Measurements from ENCODE around the gene BRPF3.
"Not testable (repeated sequence)": the region's sequence is repeated elsewhere in the genome, so short reads cannot be mapped to it uniquely, and the experiment has no call there.

Gene BRPF3

GRCh38 chr6:36198986-36199385 is 2.4 kb downstream of the BRPF3 start:
- H3K4me3 ChIP-seq (ENCODE audit: low read length): no peak overlapping the region

GRCh38 chr6:36200154-36200891 is 3.8 kb downstream of the BRPF3 start:
- H3K4me3 ChIP-seq (ENCODE audit: low read length): no peak overlapping the region
- DNase-seq (ENCODE audit: low read depth, low spot score): no peak

More at GRCh38 chr6:36198986-36199385, 2.4 kb downstream of the BRPF3 start:
- no peak for DNase-seq (ENCODE audit: low read depth, low spot score)

DNA sequence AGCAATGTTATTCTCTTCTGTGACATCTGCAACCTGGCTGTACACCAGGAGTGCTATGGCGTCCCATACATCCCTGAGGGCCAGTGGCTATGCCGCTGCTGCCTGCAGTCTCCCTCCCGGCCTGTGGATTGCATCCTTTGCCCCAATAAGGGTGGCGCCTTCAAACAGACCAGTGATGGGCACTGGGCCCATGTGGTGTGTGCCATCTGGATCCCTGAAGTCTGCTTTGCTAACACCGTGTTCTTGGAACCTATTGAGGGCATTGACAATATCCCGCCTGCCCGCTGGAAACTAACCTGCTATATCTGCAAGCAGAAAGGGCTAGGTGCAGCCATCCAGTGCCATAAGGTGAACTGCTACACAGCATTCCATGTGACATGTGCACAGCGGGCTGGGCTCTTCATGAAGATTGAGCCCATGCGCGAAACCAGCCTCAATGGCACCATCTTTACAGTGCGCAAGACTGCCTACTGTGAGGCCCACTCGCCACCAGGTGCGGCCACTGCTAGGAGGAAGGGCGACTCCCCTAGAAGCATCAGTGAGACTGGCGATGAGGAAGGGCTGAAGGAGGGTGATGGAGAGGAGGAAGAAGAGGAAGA is 4.6 kb downstream of the BRPF3 start:
- no peak overlapping the region for H3K4me3 ChIP-seq (ENCODE audit: low read length)
- no peak for DNase-seq (ENCODE audit: low read depth, low spot score)

DNA sequence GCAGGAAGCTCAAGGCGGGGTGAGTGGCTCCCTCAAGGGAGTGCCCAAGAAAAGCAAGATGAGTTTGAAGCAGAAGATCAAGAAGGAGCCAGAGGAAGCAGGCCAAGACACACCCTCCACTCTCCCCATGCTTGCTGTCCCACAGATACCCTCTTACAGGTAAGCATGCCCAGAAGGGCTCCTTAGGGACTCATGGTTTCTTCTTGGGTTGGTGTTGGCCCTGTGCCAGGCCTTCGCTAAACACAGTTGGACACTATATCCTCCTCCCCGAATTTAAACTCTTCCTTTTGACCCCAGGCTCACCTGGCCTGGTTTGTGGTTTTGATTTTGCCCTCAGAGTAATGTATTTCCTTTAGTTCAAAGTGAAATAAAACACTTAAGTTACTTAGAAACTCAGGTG is 5.1 kb downstream of the BRPF3 start:
- no peak for DNase-seq (ENCODE audit: low read depth, low spot score)
- H3K4me3 ChIP-seq (ENCODE audit: low read length): no peak overlapping the region

DNA sequence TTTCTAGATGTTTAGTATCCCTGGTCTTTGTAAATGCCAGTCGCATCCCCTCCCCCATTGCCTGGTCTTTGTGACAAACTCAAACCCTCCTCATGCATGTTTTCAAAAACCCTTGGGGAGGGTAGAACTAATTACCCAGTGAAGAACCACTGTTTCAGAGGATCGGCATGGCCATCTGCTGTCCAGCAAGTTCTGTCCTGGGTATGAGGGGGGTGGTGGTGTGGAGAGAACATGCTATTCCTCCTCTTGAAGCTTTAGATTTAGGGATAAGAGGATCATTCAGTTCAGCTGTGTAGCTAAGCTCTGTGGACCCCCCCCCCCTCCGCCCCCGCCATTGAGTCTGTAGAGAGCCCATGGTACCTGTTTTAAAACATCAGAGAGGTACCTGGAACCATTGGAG is 5.6 kb downstream of the BRPF3 start:
- DNase-seq (ENCODE audit: low read depth, low spot score): no peak
- no peak overlapping the region for H3K4me3 ChIP-seq (ENCODE audit: low read length)

DNA sequence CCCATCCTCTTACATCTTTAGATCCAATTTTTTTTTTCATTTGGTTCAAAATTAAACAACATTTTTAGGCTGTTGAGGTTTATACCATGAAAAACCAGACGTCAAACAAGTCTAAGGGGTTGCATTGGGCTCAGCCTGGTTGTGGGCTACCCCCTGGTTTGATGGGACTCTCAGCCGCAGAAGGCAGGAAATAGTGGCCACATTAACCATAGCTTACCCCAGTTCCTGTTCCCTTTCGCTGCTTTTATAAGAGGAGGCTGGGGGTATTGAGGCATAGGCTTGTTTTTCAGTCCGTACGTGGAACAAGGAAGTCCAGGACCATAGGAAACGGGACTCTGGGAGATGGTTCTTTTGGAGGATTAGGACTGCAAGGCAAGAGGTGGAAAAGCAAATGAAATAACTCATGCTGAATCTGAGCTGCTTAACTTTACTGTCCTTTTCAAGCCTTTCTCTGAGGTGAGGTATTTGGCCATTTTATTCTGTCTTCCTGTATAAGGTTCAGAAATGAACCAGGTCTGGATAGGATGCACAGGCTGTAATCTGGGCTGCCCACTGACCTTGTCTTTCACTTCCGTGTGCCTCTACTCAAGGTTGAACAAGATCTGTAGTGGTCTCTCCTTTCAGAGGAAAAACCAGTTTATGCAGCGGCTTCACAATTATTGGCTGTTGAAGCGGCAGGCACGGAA is 7.7 kb downstream of the BRPF3 start:
- peak; percentile 90 for DNase-seq (ENCODE audit: low read depth, low spot score)
- H3K4me3 ChIP-seq (ENCODE audit: low read length): no peak overlapping the region

- no peak for DNase-seq (ENCODE audit: low read depth, low spot score)
- no peak overlapping the region for H3K4me3 ChIP-seq (ENCODE audit: low read length)
Measured at GRCh38 chr6:36207155-36207554, 10.6 kb downstream of the BRPF3 start.

GRCh38 chr6:36209606-36210005 is 13.1 kb downstream of the BRPF3 start:
- no peak overlapping the region for H3K4me3 ChIP-seq (ENCODE audit: low read length)
- no peak for DNase-seq (ENCODE audit: low read depth, low spot score)

GRCh38 chr6:36210182-36210581 is 13.6 kb downstream of the BRPF3 start:
- no peak overlapping the region for H3K4me3 ChIP-seq (ENCODE audit: low read length)
- DNase-seq (ENCODE audit: low read depth, low spot score): no peak

DNA sequence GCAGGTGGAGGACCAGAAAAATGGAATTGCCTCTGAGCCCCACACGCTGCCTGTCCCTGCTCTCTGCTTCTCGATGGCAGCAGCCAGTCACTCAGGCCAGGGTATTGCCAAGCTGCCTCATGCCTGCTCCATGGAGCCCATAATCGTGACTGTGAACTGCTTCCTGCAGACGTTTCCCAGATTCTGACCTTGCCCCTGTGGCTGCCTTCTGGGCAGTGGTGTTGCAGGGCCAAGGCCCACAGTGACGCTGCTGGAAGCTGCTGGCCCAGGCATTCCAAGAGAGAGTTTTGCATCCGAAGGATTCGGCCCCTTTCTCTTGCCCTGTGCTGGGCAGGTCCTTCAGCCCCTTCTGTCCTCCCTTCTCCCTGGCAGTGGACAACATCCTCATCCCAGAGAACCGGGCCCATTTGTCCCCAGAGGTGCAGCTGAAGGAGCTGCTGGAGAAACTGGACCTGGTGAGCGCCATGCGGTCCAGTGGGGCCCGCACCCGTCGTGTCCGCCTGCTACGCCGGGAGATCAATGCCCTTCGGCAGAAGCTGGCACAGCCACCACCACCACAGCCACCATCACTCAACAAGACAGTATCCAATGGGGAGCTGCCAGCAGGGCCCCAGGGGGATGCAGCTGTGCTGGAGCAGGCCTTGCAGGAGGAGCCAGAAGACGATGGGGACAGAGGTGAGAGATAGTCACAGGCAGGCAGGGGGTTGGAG is 14.5 kb downstream of the BRPF3 start:
- no peak for DNase-seq (ENCODE audit: low read depth, low spot score)
- H3K4me3 ChIP-seq (ENCODE audit: low read length): no peak overlapping the region

GRCh38 chr6:36216559-36216958 is 20.0 kb downstream of the BRPF3 start:
- DNase-seq (ENCODE audit: low read depth, low spot score): no peak

DNA sequence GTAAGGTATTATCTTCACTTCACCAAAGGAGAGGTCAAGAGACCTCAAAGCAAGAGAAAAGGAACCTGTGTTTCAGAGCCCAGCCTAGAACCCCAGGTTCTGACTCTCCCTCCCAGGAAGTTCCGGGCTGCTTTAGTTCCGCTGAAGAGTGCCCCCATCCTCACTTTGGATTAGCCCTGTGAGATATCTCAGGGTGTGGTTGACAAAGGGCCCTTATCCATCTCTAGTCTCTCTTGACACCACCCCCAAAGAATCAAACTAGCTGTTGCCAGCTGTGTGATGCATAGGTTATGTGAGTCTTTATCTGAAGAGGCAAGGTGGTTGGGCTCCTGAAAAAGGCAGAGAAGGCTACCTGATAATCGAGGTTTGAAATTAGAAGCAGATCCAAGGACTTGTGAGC is 20.6 kb downstream of the BRPF3 start:
- H3K4me3 ChIP-seq (ENCODE audit: low read length): no peak overlapping the region
- no peak for DNase-seq (ENCODE audit: low read depth, low spot score)

More at GRCh38 chr6:36216559-36216958, 20.0 kb downstream of the BRPF3 start:
- H3K4me3 ChIP-seq (ENCODE audit: low read length): no peak overlapping the region

DNA sequence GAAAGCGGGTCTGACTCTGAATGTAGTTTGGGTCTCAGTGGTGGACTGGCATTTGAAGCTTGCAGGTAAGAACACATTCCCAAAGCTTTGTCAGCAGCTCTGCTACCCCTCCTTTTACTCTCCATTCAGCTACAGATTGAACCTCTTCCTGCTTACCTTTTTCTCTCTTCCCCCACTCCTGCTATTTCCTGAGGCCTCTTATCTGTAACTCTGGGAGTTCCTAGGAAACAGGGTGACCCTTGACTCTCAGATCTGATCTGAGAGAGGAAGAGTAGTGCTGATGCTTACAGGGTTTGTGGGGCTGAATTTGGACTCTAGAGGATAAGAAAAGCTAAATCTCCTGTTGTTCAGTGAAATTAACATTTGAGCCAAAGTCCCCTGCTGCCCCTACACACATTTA is 21.4 kb downstream of the BRPF3 start:
- no peak for DNase-seq (ENCODE audit: low read depth, low spot score)
- no peak overlapping the region for H3K4me3 ChIP-seq (ENCODE audit: low read length)

DNA sequence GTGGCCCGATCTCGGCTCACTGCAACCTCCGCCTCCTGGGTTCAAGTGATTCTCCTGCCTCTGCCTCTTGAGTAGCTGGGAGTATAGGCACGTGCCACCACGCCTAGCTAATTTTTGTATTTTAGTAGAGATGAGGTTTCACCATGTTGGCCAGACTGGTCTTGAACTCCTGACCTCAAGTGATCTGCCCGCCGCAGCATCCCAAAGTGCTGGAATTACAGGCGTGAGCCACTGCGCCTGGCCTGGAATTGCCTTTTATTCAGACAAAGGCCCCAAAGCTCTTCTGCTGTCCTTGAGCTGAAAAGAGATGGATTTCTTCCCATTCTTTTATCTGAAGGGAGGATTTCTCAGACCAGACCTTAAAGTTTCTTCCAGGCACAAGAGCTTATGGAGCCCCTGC is 22.0 kb downstream of the BRPF3 start:
- not testable (repeated sequence) for DNase-seq (ENCODE audit: low read depth, low spot score); H3K4me3 ChIP-seq (ENCODE audit: low read length)

GRCh38 chr6:36219081-36219480 is 22.5 kb downstream of the BRPF3 start:
- H3K4me3 ChIP-seq (ENCODE audit: low read length): no peak overlapping the region
- DNase-seq (ENCODE audit: low read depth, low spot score): no peak

- H3K4me3 ChIP-seq (ENCODE audit: low read length): no peak overlapping the region
- DNase-seq (ENCODE audit: low read depth, low spot score): no peak
Measured at GRCh38 chr6:36220226-36220625, 23.7 kb downstream of the BRPF3 start.

GRCh38 chr6:36221674-36222073 is 25.1 kb downstream of the BRPF3 start:
- H3K4me3 ChIP-seq (ENCODE audit: low read length): no peak overlapping the region
- DNase-seq (ENCODE audit: low read depth, low spot score): no peak

DNA sequence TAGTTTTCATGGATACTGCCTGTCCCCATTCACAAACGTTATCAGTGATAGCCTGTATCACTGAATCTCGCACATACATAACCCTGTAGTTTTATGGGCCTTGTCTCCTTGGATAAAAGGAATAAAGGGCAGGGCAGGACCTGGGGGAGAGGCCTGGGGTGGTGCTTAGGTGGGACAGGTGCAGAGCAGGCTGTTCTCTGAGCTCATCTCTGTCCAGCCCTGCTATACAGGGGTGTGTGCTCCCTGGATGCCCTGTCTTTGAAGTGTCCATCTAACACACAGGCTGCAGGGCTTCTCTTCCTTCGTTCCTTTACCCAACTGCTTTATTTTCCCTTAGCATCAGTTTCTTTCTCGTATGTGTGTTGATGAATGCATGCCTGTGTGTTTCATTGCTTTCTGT is 26.4 kb downstream of the BRPF3 start:
- no peak overlapping the region for H3K4me3 ChIP-seq (ENCODE audit: low read length)
- no peak for DNase-seq (ENCODE audit: low read depth, low spot score)

GRCh38 chr6:36223706-36224105 is 27.2 kb downstream of the BRPF3 start:
- no peak for DNase-seq (ENCODE audit: low read depth, low spot score)
- no peak overlapping the region for H3K4me3 ChIP-seq (ENCODE audit: low read length)

DNA sequence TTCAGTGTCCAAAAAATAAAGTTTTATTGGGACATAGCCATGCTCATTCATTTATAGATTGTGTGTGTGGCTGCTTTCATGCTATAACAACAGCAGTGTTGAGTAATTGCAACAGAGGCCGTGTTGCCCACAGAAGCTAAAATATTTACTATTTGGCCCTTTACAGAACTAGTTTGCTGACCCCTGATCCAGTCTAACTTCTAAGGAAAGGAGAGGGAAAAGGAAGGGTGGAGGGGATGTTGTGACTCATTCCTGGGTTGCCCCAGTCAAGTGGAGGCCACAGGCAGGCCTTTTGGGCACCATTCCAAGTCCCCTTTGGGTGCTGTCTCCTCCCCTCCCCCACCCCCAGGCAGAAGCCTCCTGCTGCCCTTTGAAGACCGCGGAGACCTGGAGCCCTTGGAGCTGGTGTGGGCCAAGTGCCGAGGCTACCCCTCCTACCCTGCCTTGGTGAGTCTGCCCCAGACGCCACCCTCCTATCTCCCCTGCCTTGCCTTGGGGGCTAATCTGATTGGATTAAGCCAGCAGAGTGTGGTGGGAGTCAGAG is 28.4 kb downstream of the BRPF3 start:
- H3K4me3 ChIP-seq (ENCODE audit: low read length): no peak overlapping the region
- DNase-seq (ENCODE audit: low read depth, low spot score): no peak
